HPDE6-E6E7 (cell line): ENCODE results near the gene XRRA1.
A peak's percentile ranks its signal among the peaks of the same experiment; 100 is the strongest.
"Not testable (repeated sequence)": the region's sequence is repeated elsewhere in the genome, so short reads cannot be mapped to it uniquely, and the experiment has no call there.

Source experiments
- DNase-seq: peaks from one replicate; pipeline ENCODE4 v3.0.0; 2011; ENCODE audit warnings: missing footprints; ENCODE audit errors: extremely low spot score

The XRRA1 gene

GRCh38 chr11:74948898-74949752 lies at the start of gene XRRA1, which contains the start of gene SPCS2:
Gene XRRA1 (minus strand): TSS chr11:74949091. CDS start chr11:74940878, 8,213 bp downstream.
Gene SPCS2 (plus strand): TSS chr11:74949266. CDS start chr11:74949286, 20 bp downstream.
- peak; percentile 95 for DNase-seq

GRCh38 chr11:74992852-74993251 lies 44.0 kb upstream of the XRRA1 start:
- DNase-seq = no peak

GRCh38 chr11:74990941-74991340 lies 42.0 kb upstream of the XRRA1 start:
- no peak for DNase-seq

- not testable (repeated sequence) for DNase-seq
These were observed 41.3 kb upstream of the XRRA1 start for GRCh38 chr11:74990150-74990549.

GRCh38 chr11:74989260-74989638 lies 40.4 kb upstream of the XRRA1 start:
- no peak for DNase-seq

- peak; percentile 83 for DNase-seq
These were observed 39.8 kb upstream of the XRRA1 start, which contains the start of gene NEU3 for GRCh38 chr11:74988541-74989259. Gene NEU3 (plus strand): TSS chr11:74988933. CDS start chr11:74989061, 128 bp downstream.

GRCh38 chr11:74984730-74985129 lies 35.8 kb upstream of the XRRA1 start:
- no peak for DNase-seq

- DNase-seq = no peak
These were observed 35.2 kb upstream of the XRRA1 start for GRCh38 chr11:74984070-74984469.

- DNase-seq = no peak
These were observed 33.0 kb upstream of the XRRA1 start for GRCh38 chr11:74981888-74982287.

GRCh38 chr11:74980634-74981033 lies 31.7 kb upstream of the XRRA1 start:
- no peak for DNase-seq

- no peak for DNase-seq
These were observed 29.1 kb upstream of the XRRA1 start for GRCh38 chr11:74978041-74978440.

GRCh38 chr11:74971424-74971823 lies 22.5 kb upstream of the XRRA1 start:
- DNase-seq = no peak

- DNase-seq = peak; percentile 8
These were observed 22.0 kb upstream of the XRRA1 start for GRCh38 chr11:74970852-74971395.

GRCh38 chr11:74966651-74967050 lies 17.8 kb upstream of the XRRA1 start:
- DNase-seq = no peak

GRCh38 chr11:74960128-74960527 lies 11.2 kb upstream of the XRRA1 start:
- not testable (repeated sequence) for DNase-seq

GRCh38 chr11:74957937-74958629 lies 9.2 kb upstream of the XRRA1 start:
- DNase-seq = no peak

- no peak for DNase-seq
These were observed 7.6 kb upstream of the XRRA1 start for GRCh38 chr11:74956397-74957015.

GRCh38 chr11:74954199-74954598 lies 5.3 kb upstream of the XRRA1 start:
- no peak for DNase-seq

- no peak for DNase-seq
These were observed 4.6 kb upstream of the XRRA1 start for GRCh38 chr11:74953451-74953850.

- DNase-seq = no peak
These were observed 3.9 kb upstream of the XRRA1 start for GRCh38 chr11:74952752-74953151.

- no peak for DNase-seq
These were observed 2.3 kb upstream of the XRRA1 start for GRCh38 chr11:74951226-74951625.
